Measurements from ENCODE around the gene APBA2. TPM values are rescaled to one million over a fixed set of nuclear protein-coding genes. Genes with fewer than 3 reads are reported as not detected.

APBA2 gene
- total and polyA plus RNA-seq, 2 of the 13 experiments (the other 11 are each of a cell fraction or from before 2014, with no cell fraction given), result 0.62 to 2.3 TPM

GRCh38 chr15:29156521-29156920 lies 270.7 kb downstream of the APBA2 start:
- 59% methylated on average over 14 of the region's 14 CpGs for WGBS (ENCODE audit: low lambda C conversion rate)
- Histone ChIP-seq H3K4me3 (replicated peaks in 1 of 3; ENCODE audit: insufficient read depth in 1 of 3, low read depth in 2 of 3, low read length in 3 of 3) (no peak overlapping the region), H3K27ac (ENCODE audit: extremely low read length, insufficient read depth, low read length) (no peak overlapping the region), H3K27me3 (ENCODE audit: control insufficient read depth in 1 of 2, insufficient read depth in 2 of 2, low read length in 2 of 2) (no peaks in the 10 kb centered on the region; a peak in 1 of 5 replicates), H4K20me1 (ENCODE audit: insufficient read depth, low read length) (no peaks in the 10 kb centered on the region), H3K9ac (ENCODE audit: insufficient read depth, low read depth, low read length) (no peak overlapping the region), H3K79me2 (ENCODE audit: insufficient read depth, low read length) (no peaks in the 10 kb centered on the region), H3K4me1 (ENCODE audit: insufficient read depth, low read length) (no peaks in the 10 kb centered on the region), H3K9me3 (ENCODE audit: low read length) (no peaks in the 10 kb centered on the region; the same call in 1 of the 2 replicates), H3K4me2 (ENCODE audit: low read depth, low read length) (no peak overlapping the region), H3K36me3 (replicated peaks in 1 of 2; ENCODE audit: control insufficient read depth in 1 of 2, insufficient read depth in 2 of 2, low read length in 2 of 2) (no peaks in the 10 kb centered on the region), H2AFZ (ENCODE audit: low read length) (no peak overlapping the region)
- FAIRE-seq (no peak), ATAC-seq (no peak), DNase-seq (ENCODE audit: low spot score) (no peak)
- POLR2A ChIA-PET, result no interaction called here
- intact Hi-C loops (cut with micrococcal nuclease; ENCODE audit: unreplicated experiment) (no loop called here), in situ Hi-C loops (cut with HindIII; ENCODE audit: extremely low pct_ligation_motif_present, low pct_unique_long_range_greater_than_20kb) (no loop called here)
- CTCF ChIA-PET (ENCODE audit: low intra/inter-chr PET ratio, low total read pairs), result no interaction called here
- BruUV-seq (replicated peaks), result no TSS peak
- TF ChIP-seq U2AF2 (IDR thresholded peaks at IDR 0.05; ENCODE audit: low read depth, low read length) (no peak), GATA4 (IDR thresholded peaks at IDR 0.05; ENCODE audit: borderline replicate concordance, low read depth) (no peak), ELF1 (CRISPR knock-in tag; IDR thresholded peaks at IDR 0.05) (no peak), TERF1 (CRISPR knock-in tag; IDR thresholded peaks at IDR 0.05) (no peak), HNRNPUL1 (IDR thresholded peaks at IDR 0.05; ENCODE audit: low read depth, low read length) (no peak), SRF (IDR thresholded peaks at IDR 0.05; ENCODE audit: low read depth, low read length) (no peak), TMF1 (CRISPR knock-in tag; IDR thresholded peaks at IDR 0.05; ENCODE audit: low read depth) (no peak), ZNF614 (CRISPR knock-in tag; IDR thresholded peaks at IDR 0.05; ENCODE audit: borderline replicate concordance) (no peak), ZBTB49 (CRISPR knock-in tag; IDR thresholded peaks at IDR 0.05; ENCODE audit: borderline replicate concordance) (no peak), KIAA2018 (CRISPR knock-in tag; IDR thresholded peaks at IDR 0.05; ENCODE audit: borderline replicate concordance) (no peak), YEATS2 (CRISPR knock-in tag; IDR thresholded peaks at IDR 0.05; ENCODE audit: borderline replicate concordance) (no peak), KAT2B (IDR thresholded peaks at IDR 0.05; ENCODE audit: borderline replicate concordance, low read depth, low read length) (no peak), ZNF136 (CRISPR knock-in tag; IDR thresholded peaks at IDR 0.05; ENCODE audit: low read depth) (no peak), ARNTL (CRISPR knock-in tag; IDR thresholded peaks at IDR 0.05) (no peak)

Measured in HepG2 (cell line).